HG03442 (cell line): ENCODE measurements around the gene KAT6B.
"Not testable (repeated sequence)": the region's sequence is repeated elsewhere in the genome, so short reads cannot be mapped to it uniquely, and the experiment has no call there.

Source experiments
- ATAC-seq: cut with Tn5 transposase; IDR thresholded peaks from one replicate; pipeline ENCODE4 v1.9.1; 2021; ENCODE audit warnings: mild to moderate bottlenecking, moderate library complexity; ENCODE audit not compliant: unreplicated experiment

Gene KAT6B

GRCh38 chr10:74916283-74916682 lies 89.9 kb downstream of the KAT6B start:
- no peak for ATAC-seq

GRCh38 chr10:74917481-74918077 lies 91.2 kb downstream of the KAT6B start:
- no peak for ATAC-seq

- ATAC-seq: no peak
These were observed 93.3 kb downstream of the KAT6B start for GRCh38 chr10:74919671-74920070.

GRCh38 chr10:74921070-74921469 lies 94.7 kb downstream of the KAT6B start:
- ATAC-seq: not testable (repeated sequence)

- ATAC-seq: no peak
These were observed 95.3 kb downstream of the KAT6B start for GRCh38 chr10:74921744-74922143.

- ATAC-seq: no peak
These were observed 96.5 kb downstream of the KAT6B start for GRCh38 chr10:74922921-74923320.

GRCh38 chr10:74923556-74923955 lies 97.2 kb downstream of the KAT6B start:
- ATAC-seq: no peak

GRCh38 chr10:74924251-74924963 lies 98.0 kb downstream of the KAT6B start:
- ATAC-seq: no peak

- ATAC-seq: no peak
These were observed 98.9 kb downstream of the KAT6B start for GRCh38 chr10:74925291-74925690.

GRCh38 chr10:74925708-74926107 lies 99.3 kb downstream of the KAT6B start:
- ATAC-seq: no peak

- ATAC-seq: no peak
These were observed 100.6 kb downstream of the KAT6B start for GRCh38 chr10:74926791-74927585.

- no peak for ATAC-seq
These were observed 101.3 kb downstream of the KAT6B start for GRCh38 chr10:74927701-74928100.

- no peak for ATAC-seq
These were observed 102.4 kb downstream of the KAT6B start for GRCh38 chr10:74928742-74929191.

GRCh38 chr10:74929197-74929596 lies 102.8 kb downstream of the KAT6B start:
- no peak for ATAC-seq

GRCh38 chr10:74930965-74931364 lies 104.6 kb downstream of the KAT6B start:
- no peak for ATAC-seq

GRCh38 chr10:74932648-74933047 lies 106.2 kb downstream of the KAT6B start:
- no peak for ATAC-seq

- ATAC-seq: no peak
These were observed 107.9 kb downstream of the KAT6B start for GRCh38 chr10:74934100-74934812.

GRCh38 chr10:74936577-74937265 lies 110.3 kb downstream of the KAT6B start:
- no peak for ATAC-seq

- no peak for ATAC-seq
These were observed 111.0 kb downstream of the KAT6B start for GRCh38 chr10:74937266-74937856.

GRCh38 chr10:74944205-74944604 lies 117.8 kb downstream of the KAT6B start:
- ATAC-seq: no peak
